ENCODE results near the gene LTA4H.

GRCh38 chr12:96007729-96008128 is 27.7 kb downstream of the LTA4H start:
- TF ChIP-seq CTCF (IDR thresholded peaks at IDR 0.05 in 8 of 11, conservative IDR thresholded peaks at IDR 0.05 in 3 of 11) (no peak), POLR2A (IDR thresholded peaks at IDR 0.05) (no peak), POLR2AphosphoS5 (IDR thresholded peaks at IDR 0.05) (no peak)

All from spleen (tissue), 7 donors.